NCI-H2029 (cell line): ENCODE measurements around the gene QKI.

Source experiments
- DNase-seq: peaks from one replicate; lab custom pipeline; 2025; lab: John Stamatoyannopoulos, UW

QKI gene

DNA sequence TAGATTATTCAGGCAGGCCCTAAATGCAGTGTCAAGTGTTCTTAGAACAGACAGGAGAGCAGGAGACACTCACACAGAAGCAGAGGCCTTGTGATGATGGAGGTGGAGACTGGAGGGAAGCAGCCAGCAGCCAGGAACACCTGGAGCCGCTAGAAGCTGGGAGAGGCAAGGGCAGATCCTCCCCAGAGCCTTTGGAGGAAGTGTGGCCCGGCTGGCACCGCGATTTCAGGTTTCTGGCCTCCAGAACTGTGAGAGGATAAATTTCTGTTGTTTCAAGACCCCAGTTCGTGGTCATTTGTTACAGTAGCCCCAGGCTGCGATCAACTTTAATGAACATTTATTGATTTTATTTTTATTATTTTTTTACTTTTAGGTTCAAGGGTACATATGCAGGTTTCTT, 203.0 kb downstream of the QKI start:
- no peak for DNase-seq

DNA sequence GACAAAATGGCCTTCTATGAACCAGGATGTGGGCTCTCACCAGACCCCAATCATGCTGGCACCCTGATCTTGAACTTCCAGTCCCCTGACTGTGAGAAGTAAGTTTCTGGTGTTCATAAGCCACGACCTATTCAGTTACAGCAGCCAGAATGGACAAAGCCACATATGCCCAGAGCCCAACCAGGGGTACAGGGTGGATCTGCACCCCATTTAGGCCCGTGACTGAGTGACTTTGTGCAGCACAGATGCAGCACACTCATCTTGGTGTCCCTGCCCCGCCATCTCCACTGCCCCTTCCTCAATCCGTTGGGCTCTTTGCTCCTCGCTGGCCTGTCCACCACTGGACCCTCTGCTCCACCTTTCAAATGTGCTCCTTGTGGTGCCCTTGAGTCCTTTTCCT, 205.6 kb downstream of the QKI start:
- DNase-seq = no peak

- no peak for DNase-seq
These were observed 206.3 kb downstream of the QKI start for GRCh38 chr6:163620670-163621330.

GRCh38 chr6:163625265-163625664, 210.7 kb downstream of the QKI start:
- no peak for DNase-seq

DNA sequence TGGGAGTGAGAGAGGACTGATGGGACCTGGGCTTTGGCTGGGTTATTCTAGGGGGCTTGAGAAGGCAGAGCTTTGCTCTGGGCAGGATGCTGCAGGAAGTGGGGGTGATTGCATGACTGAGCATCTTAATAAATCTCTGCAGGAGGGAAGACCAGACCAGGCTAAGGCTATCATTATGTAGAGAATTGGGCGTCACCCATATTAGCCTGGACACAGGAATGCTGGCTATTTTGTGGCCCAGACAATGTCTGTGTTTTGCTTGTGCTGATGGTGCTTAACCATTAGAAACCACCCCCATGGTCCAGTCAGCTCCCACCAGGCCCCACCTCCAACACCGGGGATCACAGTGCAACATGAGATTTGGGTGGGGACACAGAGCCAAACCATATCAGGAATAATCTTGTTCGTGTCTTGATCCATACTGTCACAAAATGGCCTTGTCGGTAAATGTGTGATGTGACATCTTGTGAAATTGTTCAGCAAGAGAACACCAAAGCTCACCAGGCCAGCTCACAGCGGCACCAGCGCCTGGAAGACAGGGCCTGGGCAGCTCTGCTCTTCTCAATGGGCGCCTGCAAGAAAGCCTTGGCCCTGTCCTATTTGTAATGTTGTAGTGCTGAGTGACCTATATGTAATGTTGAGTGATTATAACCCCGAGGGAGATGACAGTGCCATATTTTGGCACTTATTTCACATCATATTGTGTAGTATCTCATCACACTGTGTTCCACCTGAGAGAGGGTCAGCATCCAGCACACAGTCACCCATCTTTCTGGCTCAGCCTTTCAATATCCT, 211.8 kb downstream of the QKI start:
- no peak for DNase-seq

DNA sequence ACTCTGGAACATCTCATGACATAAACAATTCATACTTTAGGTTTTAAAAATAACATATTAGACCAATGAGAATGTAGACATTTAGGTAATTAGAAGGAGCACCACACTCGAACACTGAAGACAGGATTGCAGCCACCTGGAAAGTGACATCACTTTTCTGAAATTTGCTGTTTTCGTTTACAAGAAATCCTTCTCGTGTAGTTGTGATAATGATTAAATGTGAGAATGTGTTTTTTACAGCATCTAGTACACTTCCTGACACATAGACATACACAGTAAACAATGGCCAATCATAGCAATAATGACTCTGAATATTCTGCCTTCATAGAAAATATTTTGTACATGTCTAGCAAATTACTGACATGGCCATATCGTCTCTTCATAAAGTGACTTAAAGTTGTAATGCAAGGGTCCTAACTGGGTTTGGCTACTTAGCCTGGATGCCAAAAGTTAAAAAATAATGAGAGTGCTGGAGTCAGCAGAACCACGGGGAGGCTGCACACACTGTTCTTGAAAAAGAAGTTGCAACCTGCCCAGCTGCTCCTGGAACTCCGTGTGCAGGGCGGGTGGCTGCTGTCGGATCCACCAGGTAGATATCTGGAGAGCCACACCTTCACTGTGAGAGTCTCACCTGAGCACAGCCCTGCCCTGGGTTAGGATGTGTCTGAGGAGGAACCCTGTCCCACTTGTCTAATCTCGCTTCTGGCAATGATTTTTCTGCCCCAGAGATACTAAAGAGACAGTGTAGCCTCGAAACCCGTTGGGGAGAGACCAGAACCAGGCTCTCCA, 212.9 kb downstream of the QKI start:
- DNase-seq = no peak
